K562 (cell line): ENCODE data around the gene CEP131.

Experiments used
- COPS2 ChIP-seq: fragments of 450-650 bp; conservative IDR thresholded peaks from 2 replicates; pipeline ENCODE4 v1.6.1; 2016; ENCODE audit warnings: mild to moderate bottlenecking, moderate library complexity
- ERF ChIP-seq: fragments of 450-650 bp; formaldehyde crosslinking; IDR thresholded peaks from 2 replicates; pipeline ENCODE4 v1.4.0; 2020; ENCODE audit warnings: mild to moderate bottlenecking, mixed read lengths
- EZH2 ChIP-seq: IDR thresholded peaks from 2 replicates; pipeline ENCODE4 v1.6.1; 2012; ENCODE audit warnings: low read depth, mild to moderate bottlenecking, inconsistent platforms, low read length, borderline replicate concordance
- MXI1 ChIP-seq: IDR thresholded peaks from 2 replicates; pipeline ENCODE4 v1.6.1; 2011; ENCODE audit warnings: low read depth, mild to moderate bottlenecking, improper control_type of control experiment, low read length
- NFIC ChIP-seq: fragments of 450-650 bp; IDR thresholded peaks from 2 replicates; pipeline ENCODE4 v1.6.1; 2017; ENCODE audit warnings: mild to moderate bottlenecking, inconsistent platforms
- TF ChIP-seq, protein P1 (sequence below), 3 experiments: IDR thresholded peaks in 2 of 3; conservative IDR thresholded peaks in 1 of 3; 2 replicates each; pipeline ENCODE4 v1.5.1; 2011 to 2012; ENCODE audit warnings: low read length in 3 of 3, mild to moderate bottlenecking in 3 of 3, control low read depth in 2 of 3, improper control_type of control experiment in 1 of 3, inconsistent platforms in 1 of 3, low read depth in 1 of 3, mixed read lengths in 1 of 3, moderate library complexity in 1 of 3; ENCODE audit not compliant: insufficient read depth in 2 of 3
- TF ChIP-seq, protein P2 (sequence below): sonication (generic); formaldehyde crosslinking; IDR thresholded peaks from 2 replicates; pipeline ENCODE4 v1.8.0; 2022; ENCODE audit warnings: mild to moderate bottlenecking, missing genetic modification reagents, borderline replicate concordance

DNA sequence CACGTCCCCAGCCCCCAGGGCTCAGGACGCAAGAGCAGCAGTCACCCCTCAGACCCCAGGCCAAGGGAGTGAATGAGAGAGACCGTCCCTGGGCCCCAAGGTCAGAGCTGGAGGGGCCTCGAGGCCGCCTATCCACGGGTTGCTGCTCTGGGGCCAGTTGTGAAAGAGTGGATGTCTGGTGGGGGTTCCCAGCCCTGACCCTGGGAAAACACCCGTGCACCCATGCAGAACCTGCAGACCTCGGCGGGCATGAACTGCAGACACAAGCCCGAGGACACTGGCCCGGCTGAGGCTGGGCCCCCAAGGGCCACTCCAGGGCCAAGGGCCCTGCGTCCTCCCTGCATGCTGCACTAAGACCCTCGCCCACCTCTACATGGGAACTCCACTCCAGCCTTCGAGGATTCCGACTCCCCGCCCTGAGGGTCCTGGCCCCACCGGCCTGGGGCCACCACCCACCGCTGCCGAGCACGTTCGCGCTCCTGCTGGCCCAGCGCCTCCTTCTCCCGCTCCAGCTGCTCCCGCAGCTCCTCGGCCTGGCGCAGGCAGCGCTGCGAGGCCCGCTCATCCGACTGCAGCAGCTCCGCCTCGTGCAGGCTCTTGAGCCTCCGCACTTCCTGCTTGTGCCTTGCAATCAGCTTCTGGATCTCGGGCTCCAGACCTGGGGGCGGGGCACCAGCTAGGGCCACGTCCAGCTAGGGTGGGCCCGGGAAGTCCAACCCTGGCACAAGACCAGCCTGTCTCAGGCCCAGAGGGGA, 29.1 kb downstream of the CEP131 start:
- TF ChIP-seq, protein P1, sequence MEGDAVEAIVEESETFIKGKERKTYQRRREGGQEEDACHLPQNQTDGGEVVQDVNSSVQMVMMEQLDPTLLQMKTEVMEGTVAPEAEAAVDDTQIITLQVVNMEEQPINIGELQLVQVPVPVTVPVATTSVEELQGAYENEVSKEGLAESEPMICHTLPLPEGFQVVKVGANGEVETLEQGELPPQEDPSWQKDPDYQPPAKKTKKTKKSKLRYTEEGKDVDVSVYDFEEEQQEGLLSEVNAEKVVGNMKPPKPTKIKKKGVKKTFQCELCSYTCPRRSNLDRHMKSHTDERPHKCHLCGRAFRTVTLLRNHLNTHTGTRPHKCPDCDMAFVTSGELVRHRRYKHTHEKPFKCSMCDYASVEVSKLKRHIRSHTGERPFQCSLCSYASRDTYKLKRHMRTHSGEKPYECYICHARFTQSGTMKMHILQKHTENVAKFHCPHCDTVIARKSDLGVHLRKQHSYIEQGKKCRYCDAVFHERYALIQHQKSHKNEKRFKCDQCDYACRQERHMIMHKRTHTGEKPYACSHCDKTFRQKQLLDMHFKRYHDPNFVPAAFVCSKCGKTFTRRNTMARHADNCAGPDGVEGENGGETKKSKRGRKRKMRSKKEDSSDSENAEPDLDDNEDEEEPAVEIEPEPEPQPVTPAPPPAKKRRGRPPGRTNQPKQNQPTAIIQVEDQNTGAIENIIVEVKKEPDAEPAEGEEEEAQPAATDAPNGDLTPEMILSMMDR (IDR thresholded peaks at IDR 0.05 in 2 of 3, conservative IDR thresholded peaks at IDR 0.05 in 1 of 3; ENCODE audit: insufficient read depth in 2 of 3, low read depth in 1 of 3, low read length in 3 of 3) = no peak
- TF ChIP-seq COPS2 = no peak
- no peak for TF ChIP-seq MXI1
- TF ChIP-seq, protein P2, sequence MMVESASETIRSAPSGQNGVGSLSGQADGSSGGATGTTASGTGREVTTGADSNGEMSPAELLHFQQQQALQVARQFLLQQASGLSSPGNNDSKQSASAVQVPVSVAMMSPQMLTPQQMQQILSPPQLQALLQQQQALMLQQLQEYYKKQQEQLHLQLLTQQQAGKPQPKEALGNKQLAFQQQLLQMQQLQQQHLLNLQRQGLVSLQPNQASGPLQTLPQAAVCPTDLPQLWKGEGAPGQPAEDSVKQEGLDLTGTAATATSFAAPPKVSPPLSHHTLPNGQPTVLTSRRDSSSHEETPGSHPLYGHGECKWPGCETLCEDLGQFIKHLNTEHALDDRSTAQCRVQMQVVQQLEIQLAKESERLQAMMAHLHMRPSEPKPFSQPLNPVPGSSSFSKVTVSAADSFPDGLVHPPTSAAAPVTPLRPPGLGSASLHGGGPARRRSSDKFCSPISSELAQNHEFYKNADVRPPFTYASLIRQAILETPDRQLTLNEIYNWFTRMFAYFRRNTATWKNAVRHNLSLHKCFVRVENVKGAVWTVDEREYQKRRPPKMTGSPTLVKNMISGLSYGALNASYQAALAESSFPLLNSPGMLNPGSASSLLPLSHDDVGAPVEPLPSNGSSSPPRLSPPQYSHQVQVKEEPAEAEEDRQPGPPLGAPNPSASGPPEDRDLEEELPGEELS (CRISPR knock-in tag) = peak; percentile 82; the same call in 1 of the 2 replicates
- no peak for TF ChIP-seq EZH2
- 0 out of 2 replicates have a peak, but pooled peaks have one; percentile 20 for TF ChIP-seq ERF (CRISPR knock-in tag)
- TF ChIP-seq NFIC = no peak
